ENCODE measurements around the gene NRF1. TPM values are rescaled to one million over a fixed set of nuclear protein-coding genes. Genes with fewer than 3 reads are reported as not detected.

NRF1 gene
- polyA plus RNA-seq, 2 of the 4 experiments (the other 2 are of a cell fraction), result 11.2 to 18.5 TPM

- H3K9me3 ChIP-seq, result no peaks in the 10 kb centered on the region
- no peak overlapping the region for H3K4me2 ChIP-seq
- H3K4me1 ChIP-seq, result no peaks in the 10 kb centered on the region
- DNase-seq (ENCODE audit: low read depth in 1 of 2, low spot score in 1 of 2) (no peak), ATAC-seq (no peak; a peak in 1 of 6 replicates), FAIRE-seq (no peak)
- no peak overlapping the region for H3K4me3 ChIP-seq
- ChIA-PET POLR2A (no interaction called here), CTCF (interaction anchor here (1.4 kb wide), 1 partner anchor 9 kb away, joined by 5 read pairs; no protein-coding TSS in a partner anchor)
- whole genome bisulfite sequencing (ENCODE audit: missing lambda C conversion rate), result 91% methylated on average over 4 of the region's 4 CpGs
- no peak overlapping the region for H3K27ac ChIP-seq
- TF ChIP-seq ELK1 (IDR thresholded peaks at IDR 0.05; ENCODE audit: low read depth, low read length) (no peak), HMGXB4 (CRISPR knock-in tag; IDR thresholded peaks at IDR 0.05; ENCODE audit: borderline replicate concordance) (no peak), CHD2 (IDR thresholded peaks at IDR 0.05; ENCODE audit: low read length, partially characterized antibody) (no peak), NPAS2 (CRISPR knock-in tag; IDR thresholded peaks at IDR 0.05; ENCODE audit: borderline replicate concordance) (no peak), PHF8 (IDR thresholded peaks at IDR 0.05; ENCODE audit: borderline replicate concordance, low read depth) (no peak), NR3C1 (IDR thresholded peaks at IDR 0.05) (no peak), NFE2L2 (conservative IDR thresholded peaks at IDR 0.05; ENCODE audit: low read length) (no peak), TFCP2L1 (CRISPR knock-in tag; IDR thresholded peaks at IDR 0.05) (no peak), TP53 (CRISPR knock-in tag; IDR thresholded peaks at IDR 0.05) (no peak), CBX2 (IDR thresholded peaks at IDR 0.05; ENCODE audit: borderline replicate concordance, low read depth) (no peak), FOXS1 (CRISPR knock-in tag; IDR thresholded peaks at IDR 0.05) (no peak), KDM1A (IDR thresholded peaks at IDR 0.05; ENCODE audit: low read depth) (no peak), HOXB5 (CRISPR knock-in tag; IDR thresholded peaks at IDR 0.05) (no peak), MAFK (IDR thresholded peaks at IDR 0.05; ENCODE audit: partially characterized antibody) (no peak), ZC3H11A (IDR thresholded peaks at IDR 0.05) (no peak), ESRRA (IDR thresholded peaks at IDR 0.05; ENCODE audit: borderline replicate concordance, low read length) (no peak), ZFP36 (IDR thresholded peaks at IDR 0.05; ENCODE audit: borderline replicate concordance, partially characterized antibody) (no peak), RAD21 (conservative IDR thresholded peaks at IDR 0.05 in 1 of 2, IDR thresholded peaks at IDR 0.05 in 1 of 2) (no peak)
- TF ChIP-seq, protein P1, sequence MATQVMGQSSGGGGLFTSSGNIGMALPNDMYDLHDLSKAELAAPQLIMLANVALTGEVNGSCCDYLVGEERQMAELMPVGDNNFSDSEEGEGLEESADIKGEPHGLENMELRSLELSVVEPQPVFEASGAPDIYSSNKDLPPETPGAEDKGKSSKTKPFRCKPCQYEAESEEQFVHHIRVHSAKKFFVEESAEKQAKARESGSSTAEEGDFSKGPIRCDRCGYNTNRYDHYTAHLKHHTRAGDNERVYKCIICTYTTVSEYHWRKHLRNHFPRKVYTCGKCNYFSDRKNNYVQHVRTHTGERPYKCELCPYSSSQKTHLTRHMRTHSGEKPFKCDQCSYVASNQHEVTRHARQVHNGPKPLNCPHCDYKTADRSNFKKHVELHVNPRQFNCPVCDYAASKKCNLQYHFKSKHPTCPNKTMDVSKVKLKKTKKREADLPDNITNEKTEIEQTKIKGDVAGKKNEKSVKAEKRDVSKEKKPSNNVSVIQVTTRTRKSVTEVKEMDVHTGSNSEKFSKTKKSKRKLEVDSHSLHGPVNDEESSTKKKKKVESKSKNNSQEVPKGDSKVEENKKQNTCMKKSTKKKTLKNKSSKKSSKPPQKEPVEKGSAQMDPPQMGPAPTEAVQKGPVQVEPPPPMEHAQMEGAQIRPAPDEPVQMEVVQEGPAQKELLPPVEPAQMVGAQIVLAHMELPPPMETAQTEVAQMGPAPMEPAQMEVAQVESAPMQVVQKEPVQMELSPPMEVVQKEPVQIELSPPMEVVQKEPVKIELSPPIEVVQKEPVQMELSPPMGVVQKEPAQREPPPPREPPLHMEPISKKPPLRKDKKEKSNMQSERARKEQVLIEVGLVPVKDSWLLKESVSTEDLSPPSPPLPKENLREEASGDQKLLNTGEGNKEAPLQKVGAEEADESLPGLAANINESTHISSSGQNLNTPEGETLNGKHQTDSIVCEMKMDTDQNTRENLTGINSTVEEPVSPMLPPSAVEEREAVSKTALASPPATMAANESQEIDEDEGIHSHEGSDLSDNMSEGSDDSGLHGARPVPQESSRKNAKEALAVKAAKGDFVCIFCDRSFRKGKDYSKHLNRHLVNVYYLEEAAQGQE (IDR thresholded peaks at IDR 0.05), result no peak
Observed at GRCh38 chr7:129746857-129747529, 135.5 kb downstream of the NRF1 start.

All from A549 (cell line).